Neuronal stem cell (in vitro differentiated cells): ENCODE data around the gene NUBPL.

Experiments
- DNase-seq: peaks from one replicate; pipeline ENCODE4 v3.0.0-alpha.2; 2013; ENCODE audit warnings: low spot score
- H2AFZ ChIP-seq: one replicate; pipeline ENCODE4 v1.6.1; 2013; ENCODE audit warnings: mild to moderate bottlenecking, low read length, inconsistent platforms
- H2AK5ac ChIP-seq: 2 replicates; pipeline ENCODE4 v1.6.1; 2013; ENCODE audit warnings: low read depth, mild to moderate bottlenecking, inconsistent platforms, low read length, moderate library complexity, mixed read lengths
- H2BK120ac ChIP-seq: 2 replicates; pipeline ENCODE4 v1.6.1; 2013; ENCODE audit warnings: low read depth, mild to moderate bottlenecking, inconsistent platforms, low read length, moderate library complexity, mixed read lengths
- H2BK12ac ChIP-seq: one replicate; pipeline ENCODE4 v1.6.1; 2013; ENCODE audit warnings: low read length, inconsistent platforms
- H2BK15ac ChIP-seq: 2 replicates; pipeline ENCODE4 v1.6.1; 2013; ENCODE audit warnings: mild to moderate bottlenecking, low read length, inconsistent platforms, mixed read lengths
- H2BK5ac ChIP-seq: one replicate; pipeline ENCODE4 v1.6.1; 2013; ENCODE audit warnings: inconsistent platforms, mild to moderate bottlenecking, low read length, moderate library complexity
- H3K14ac ChIP-seq: one replicate; pipeline ENCODE4 v1.6.1; 2013; ENCODE audit warnings: low read length, inconsistent platforms
- H3K18ac ChIP-seq: 2 replicates; pipeline ENCODE4 v1.6.1; 2013; ENCODE audit warnings: low read length, inconsistent platforms
- H3K23ac ChIP-seq: 2 replicates; pipeline ENCODE4 v1.6.1; 2013; ENCODE audit warnings: low read depth, mild to moderate bottlenecking, mixed read lengths, low read length, inconsistent platforms; ENCODE audit not compliant: poor library complexity
- H3K27ac ChIP-seq: replicated peaks from 3 replicates; pipeline ENCODE4 v1.5.1; 2013; ENCODE audit warnings: low read length, inconsistent platforms
- H3K27me3 ChIP-seq, 3 experiments: 2 replicates each; pipeline ENCODE4 v1.6.1; 2013; ENCODE audit warnings: low read length in 3 of 3, mild to moderate bottlenecking in 2 of 3, inconsistent platforms in 1 of 3, low read depth in 1 of 3, mixed read lengths in 1 of 3, moderate library complexity in 1 of 3; ENCODE audit not compliant: control insufficient read depth in 3 of 3, insufficient read depth in 3 of 3
- H3K36me3 ChIP-seq, 2 donors: replicated peaks in 1 of 2; 2 replicates each; pipeline ENCODE4 v1.6.1; 2013; ENCODE audit warnings: low read length in 2 of 2; ENCODE audit not compliant: control insufficient read depth in 2 of 2, insufficient read depth in 2 of 2
- H3K4ac ChIP-seq: 2 replicates; pipeline ENCODE4 v1.6.1; 2013; ENCODE audit warnings: inconsistent platforms, mild to moderate bottlenecking, low read length, moderate library complexity
- H3K4me1 ChIP-seq, 2 donors: 1 replicate in 1 of 2; 2 replicates in 1 of 2; pipeline ENCODE4 v1.6.1; 2013; ENCODE audit warnings: low read length in 2 of 2, low read depth in 1 of 2; ENCODE audit not compliant: control insufficient read depth in 2 of 2, insufficient read depth in 1 of 2
- H3K4me2 ChIP-seq: one replicate; pipeline ENCODE4 v1.6.1; 2013; ENCODE audit warnings: mild to moderate bottlenecking, low read length, inconsistent platforms; ENCODE audit not compliant: insufficient read depth, poor library complexity, severe bottlenecking
- H3K4me3 ChIP-seq, 2 donors: 2 replicates each; pipeline ENCODE4 v1.5.1; 2013; ENCODE audit warnings: low read length in 2 of 2, mild to moderate bottlenecking in 2 of 2, inconsistent platforms in 1 of 2, moderate library complexity in 1 of 2
- H3K79me1 ChIP-seq: one replicate; pipeline ENCODE4 v1.6.1; 2013; ENCODE audit warnings: low read depth, mild to moderate bottlenecking, inconsistent platforms, low read length, moderate library complexity
- H3K9ac ChIP-seq: one replicate; pipeline ENCODE4 v1.6.1; 2013; ENCODE audit warnings: mild to moderate bottlenecking, low read depth, low read length, inconsistent platforms; ENCODE audit not compliant: poor library complexity
- H3K9me3 ChIP-seq, 2 donors: replicated peaks in 1 of 2; 2 replicates each; pipeline versions ENCODE3 to v1.6.1; 2013; ENCODE audit warnings: low read length in 2 of 2, mild to moderate bottlenecking in 2 of 2, inconsistent platforms in 1 of 2, low read depth in 1 of 2, mixed read lengths in 1 of 2, moderate library complexity in 1 of 2; ENCODE audit not compliant: control insufficient read depth in 2 of 2, insufficient read depth in 1 of 2
- H4K8ac ChIP-seq: one replicate; pipeline ENCODE4 v1.6.1; 2013; ENCODE audit warnings: low read depth, mild to moderate bottlenecking, inconsistent platforms, low read length, moderate library complexity
- H4K91ac ChIP-seq: one replicate; pipeline ENCODE4 v1.6.1; 2013; ENCODE audit warnings: low read length, low read depth, mild to moderate bottlenecking, inconsistent platforms; ENCODE audit not compliant: poor library complexity
- WGBS, 2 donors: extraction: QIAGEN DNeasy Blood & Tissue Kit; methylation state at CpG; one replicate each; pipeline ENCODE4 v1.1.7; 2013; ENCODE audit warnings: missing lambda C conversion rate in 2 of 2, mixed read lengths in 1 of 2; ENCODE audit not compliant: insufficient read length in 2 of 2, insufficient replicate concordance in 1 of 2; ENCODE audit errors: extremely low coverage in 2 of 2; 5-methylcytosine and 5-hydroxymethylcytosine counted together

Gene NUBPL

GRCh38 chr14:31672709-31673108 lies 111.5 kb downstream of the NUBPL start:
- H2BK15ac ChIP-seq: no peak overlapping the region
- H4K91ac ChIP-seq: no peak overlapping the region
- no peak overlapping the region for H3K4me3 ChIP-seq
- no peaks in the 10 kb centered on the region for H3K79me1 ChIP-seq
- no peak overlapping the region for H3K14ac ChIP-seq
- no peak for DNase-seq
- H3K9ac ChIP-seq: no peak overlapping the region
- no peak overlapping the region for H3K4ac ChIP-seq
- no peak overlapping the region for H2BK120ac ChIP-seq
- H3K23ac ChIP-seq: no peak overlapping the region
- no peak overlapping the region for H4K8ac ChIP-seq
- H3K9me3 ChIP-seq: peaks cover 1 to 4% of the 10 kb centered on the region in 2 donors
- no peak overlapping the region for H2BK12ac ChIP-seq
- no peaks in the 10 kb centered on the region for H3K36me3 ChIP-seq
- no peak overlapping the region for H2BK5ac ChIP-seq
- H3K4me2 ChIP-seq: no peak overlapping the region
- no peaks in the 10 kb centered on the region for H3K4me1 ChIP-seq
- no peaks in the 10 kb centered on the region for H3K27me3 ChIP-seq
- no peak overlapping the region for H2AFZ ChIP-seq
- WGBS, 2 donors: no CpG with 5 or more reads among the region's 3 CpGs
- no peak overlapping the region for H3K27ac ChIP-seq
- H3K18ac ChIP-seq: no peak overlapping the region
- no peak overlapping the region for H2AK5ac ChIP-seq

DNA sequence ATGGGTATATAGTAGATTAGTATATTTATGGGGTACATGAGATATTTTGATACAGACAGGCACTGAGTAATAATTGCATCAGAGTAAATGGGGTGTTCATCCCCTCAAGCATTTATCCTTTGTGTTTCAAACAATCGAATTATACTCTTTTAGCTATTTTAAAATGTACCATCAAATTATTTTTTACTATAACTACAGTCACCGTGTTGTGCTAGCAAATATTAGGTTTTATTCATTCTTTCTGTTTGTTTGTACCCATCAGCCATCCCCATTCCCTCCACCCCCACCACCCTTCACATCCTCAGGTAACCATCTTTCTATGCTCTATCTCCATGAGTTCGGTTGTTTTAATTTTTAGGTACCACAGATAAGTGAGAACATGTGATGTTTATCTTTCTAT lies 115.8 kb downstream of the NUBPL start:
- no peak overlapping the region for H3K4me2 ChIP-seq
- H3K4ac ChIP-seq: no peak overlapping the region
- no peak overlapping the region for H2BK15ac ChIP-seq
- H2BK120ac ChIP-seq: no peak overlapping the region
- no peak overlapping the region for H3K14ac ChIP-seq
- H4K8ac ChIP-seq: no peak overlapping the region
- H2BK5ac ChIP-seq: no peak overlapping the region
- H3K9ac ChIP-seq: no peak overlapping the region
- no peak overlapping the region for H2AFZ ChIP-seq
- H3K18ac ChIP-seq: no peak overlapping the region
- H2AK5ac ChIP-seq: no peak overlapping the region
- H4K91ac ChIP-seq: no peak overlapping the region
- H3K79me1 ChIP-seq: no peaks in the 10 kb centered on the region
- no peaks in the 10 kb centered on the region for H3K9me3 ChIP-seq
- no peaks in the 10 kb centered on the region for H3K27me3 ChIP-seq
- no peak for DNase-seq
- H3K23ac ChIP-seq: no peak overlapping the region
- H3K27ac ChIP-seq: no peak overlapping the region
- no peaks in the 10 kb centered on the region for H3K4me1 ChIP-seq
- no peaks in the 10 kb centered on the region for H3K36me3 ChIP-seq
- no CpG with 5 or more reads among the region's 3 CpGs for WGBS, 2 donors
- no peak overlapping the region for H2BK12ac ChIP-seq
- H3K4me3 ChIP-seq: no peak overlapping the region

GRCh38 chr14:31677630-31678029 lies 116.4 kb downstream of the NUBPL start:
- no peak overlapping the region for H3K9ac ChIP-seq

DNA sequence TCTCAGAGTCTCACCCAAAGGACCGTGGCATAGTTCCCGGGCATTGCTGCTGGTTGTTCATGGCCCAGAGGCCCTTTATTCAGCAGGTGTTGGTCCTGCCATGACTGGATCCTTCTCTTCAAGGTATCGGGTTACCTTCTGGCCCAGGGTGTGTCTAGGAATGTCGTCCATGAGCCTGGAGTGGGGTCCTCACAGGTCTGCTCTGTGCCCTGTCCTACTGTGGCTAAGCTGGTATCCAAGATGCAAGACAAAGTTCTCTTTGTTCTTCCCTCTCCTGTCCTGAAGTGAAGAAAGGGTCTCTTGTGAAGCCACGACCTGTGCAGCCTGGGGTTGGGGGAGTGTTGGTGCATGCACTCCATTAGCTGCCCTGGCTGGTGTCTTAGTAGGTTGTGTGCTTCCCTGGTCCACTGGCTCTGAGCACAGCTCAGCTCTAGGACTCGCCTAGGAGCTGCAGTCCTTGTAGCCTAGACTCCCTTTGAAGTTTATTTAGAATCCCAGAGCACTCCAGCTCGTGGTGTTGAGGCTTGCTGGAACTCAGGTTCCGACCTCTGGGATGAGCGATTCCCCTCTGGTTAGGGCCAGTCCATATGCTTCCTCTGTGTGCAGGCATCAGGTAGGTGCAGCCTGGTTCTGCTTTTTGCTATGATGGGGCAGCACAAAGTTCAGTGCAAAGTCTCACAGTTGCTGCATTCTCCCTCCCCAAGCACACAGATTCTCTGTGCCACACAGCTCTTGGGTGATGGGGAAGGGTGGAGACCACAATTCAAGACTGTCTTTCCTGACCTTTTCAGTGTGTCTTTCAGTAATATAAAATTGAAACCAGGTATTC lies 117.4 kb downstream of the NUBPL start:
- DNase-seq: no peak
- no peak overlapping the region for H2BK120ac ChIP-seq
- H3K14ac ChIP-seq: peak overlapping the region; percentile 75
- H3K9ac ChIP-seq: no peak overlapping the region
- no peak overlapping the region for H2AK5ac ChIP-seq
- no peak overlapping the region for H4K8ac ChIP-seq
- no peak overlapping the region for H3K27ac ChIP-seq
- H3K36me3 ChIP-seq: no peaks in the 10 kb centered on the region
- H4K91ac ChIP-seq: no peak overlapping the region
- no peak overlapping the region for H3K4me3 ChIP-seq
- peak overlapping the region; percentile 24 for H3K18ac ChIP-seq
- no peaks in the 10 kb centered on the region for H3K4me1 ChIP-seq
- no peaks in the 10 kb centered on the region for H3K9me3 ChIP-seq
- H2BK15ac ChIP-seq: no peak overlapping the region
- no peaks in the 10 kb centered on the region for H3K79me1 ChIP-seq
- no peak overlapping the region for H3K23ac ChIP-seq
- no peak overlapping the region for H3K4me2 ChIP-seq
- WGBS, 2 donors: no CpG with 5 or more reads among the region's 9 CpGs
- H3K27me3 ChIP-seq: no peaks in the 10 kb centered on the region
- no peak overlapping the region for H3K4ac ChIP-seq
- no peak overlapping the region for H2BK5ac ChIP-seq
- H2AFZ ChIP-seq: no peak overlapping the region
- H2BK12ac ChIP-seq: no peak overlapping the region

More at GRCh38 chr14:31677630-31678029, 116.4 kb downstream of the NUBPL start:
- Histone ChIP-seq H2BK120ac (no peak overlapping the region), H2AFZ (no peak overlapping the region), H3K27me3 (no peaks in the 10 kb centered on the region), H3K18ac (peak overlapping the region; percentile 13), H3K79me1 (no peaks in the 10 kb centered on the region), H3K14ac (no peak overlapping the region), H3K4me3 (no peak overlapping the region), H2BK5ac (no peak overlapping the region), H3K4me1 (no peaks in the 10 kb centered on the region), H3K4me2 (no peak overlapping the region), H2BK15ac (no peak overlapping the region), H3K4ac (no peak overlapping the region), H3K36me3 (no peaks in the 10 kb centered on the region), H4K91ac (no peak overlapping the region), H2AK5ac (no peak overlapping the region), H3K9me3 (no peaks in the 10 kb centered on the region), H3K27ac (no peak overlapping the region), H3K23ac (no peak overlapping the region), H4K8ac (no peak overlapping the region), H2BK12ac (no peak overlapping the region)
- WGBS, 2 donors: no CpG with 5 or more reads among the region's 3 CpGs
- DNase-seq: no peak
